Activated CD8-positive, alpha-beta memory T cell treated with anti-CD3 and anti-CD28 coated beads, Interleukin-2, amount 10 ng/mL, durations not matched to agents 7 days and 5 days (primary cell): ENCODE results near the gene TNP1. TPM values are rescaled to one million over a fixed set of nuclear protein-coding genes. Genes with fewer than 3 reads are reported as not detected.

ENCODE experiments used
- ATAC-seq: fragments of 150-1000 bp; cut with Tn5 transposase; one replicate; pipeline ENCODE4 v1.10.0; 2021; ENCODE audit warnings: moderate library complexity
- CTCF ChIA-PET: fragments of 350-600 bp; sonication (Branson Sonifier 250); formaldehyde crosslinking; loops from one replicate; lab custom pipeline; 2021; ENCODE audit warnings: antibody characterized with exemption; lab: Charles Lee
- DNase-seq: peaks from one replicate; pipeline ENCODE4 v3.0.0-alpha.2; 2020
- H3K27ac Mint-ChIP-seq: one replicate; pipeline ENCODE4 v1.8.0; 2021; ENCODE audit warnings: mild to moderate bottlenecking, mixed read lengths
- H3K27me3 Mint-ChIP-seq: one replicate; pipeline ENCODE4 v1.8.0; 2021; ENCODE audit warnings: mixed read lengths
- H3K36me3 Mint-ChIP-seq: one replicate; pipeline ENCODE4 v1.8.0; 2021; ENCODE audit warnings: mild to moderate bottlenecking, mixed read lengths
- H3K4me1 Mint-ChIP-seq: one replicate; pipeline ENCODE4 v1.8.0; 2021; ENCODE audit warnings: mixed read lengths
- H3K4me3 Mint-ChIP-seq: one replicate; pipeline ENCODE4 v1.8.0; 2021; ENCODE audit warnings: mild to moderate bottlenecking, moderate library complexity, mixed read lengths
- H3K9me3 Mint-ChIP-seq: one replicate; pipeline ENCODE4 v1.8.0; 2022; ENCODE audit warnings: low read depth, mixed read lengths
- total RNA-seq, 2 experiments: library from RNA; stranded (reverse); gene quantifications; one replicate each; pipeline ENCODE4 v1.2.3, GENCODE V29; 2021

TNP1 gene
- total RNA-seq, 2 experiments from 2014 or later, result not detected

GRCh38 chr2:216866515-216867095 is 6.7 kb upstream of the TNP1 start:
- H3K4me3 Mint-ChIP-seq, result no peak overlapping the region
- peak; percentile 51 for DNase-seq
- peak; percentile 39 for ATAC-seq
- CTCF ChIA-PET, result interaction anchor here (0.7 to 1.4 kb wide), 2 partner anchors 8 to 12 kb away, joined by 3 read pairs; no protein-coding TSS in a partner anchor
- peaks cover 16% of the 10 kb centered on the region for H3K4me1 Mint-ChIP-seq
- peaks cover 24% of the 10 kb centered on the region for H3K27me3 Mint-ChIP-seq
- H3K27ac Mint-ChIP-seq, result peak overlapping the region; percentile 7
- H3K36me3 Mint-ChIP-seq, result no peaks in the 10 kb centered on the region
- H3K9me3 Mint-ChIP-seq, result no peaks in the 10 kb centered on the region

- DNase-seq (no peak), ATAC-seq (no peak)
- Mint-ChIP-seq H3K27me3 (peaks cover 24% of the 10 kb centered on the region), H3K9me3 (no peaks in the 10 kb centered on the region), H3K27ac (no peak overlapping the region), H3K36me3 (no peaks in the 10 kb centered on the region), H3K4me1 (peaks cover 16% of the 10 kb centered on the region), H3K4me3 (no peak overlapping the region)
- CTCF ChIA-PET, result no interaction called here
Observed at GRCh38 chr2:216865658-216866057, 5.8 kb upstream of the TNP1 start.

- no peak for ATAC-seq
- Mint-ChIP-seq H3K9me3 (no peaks in the 10 kb centered on the region), H3K4me1 (peaks cover 21% of the 10 kb centered on the region), H3K27ac (no peak overlapping the region), H3K4me3 (no peak overlapping the region), H3K27me3 (peaks cover 23% of the 10 kb centered on the region), H3K36me3 (no peaks in the 10 kb centered on the region)
- DNase-seq, result no peak
- CTCF ChIA-PET, result no interaction called here
Observed at GRCh38 chr2:216863946-216864345, 4.1 kb upstream of the TNP1 start.

- Mint-ChIP-seq H3K27me3 (peaks cover 17% of the 10 kb centered on the region), H3K36me3 (no peaks in the 10 kb centered on the region), H3K27ac (no peak overlapping the region), H3K9me3 (no peaks in the 10 kb centered on the region), H3K4me1 (peaks cover 33% of the 10 kb centered on the region), H3K4me3 (no peak overlapping the region)
- CTCF ChIA-PET, result no interaction called here
- ATAC-seq (no peak), DNase-seq (no peak)
Observed at GRCh38 chr2:216862628-216863398, 2.9 kb upstream of the TNP1 start.

- CTCF ChIA-PET, result no interaction called here
- Mint-ChIP-seq H3K9me3 (no peaks in the 10 kb centered on the region), H3K4me3 (no peak overlapping the region), H3K4me1 (peaks cover 28% of the 10 kb centered on the region), H3K27ac (no peak overlapping the region), H3K27me3 (peaks cover 17% of the 10 kb centered on the region), H3K36me3 (no peaks in the 10 kb centered on the region)
- ATAC-seq (no peak), DNase-seq (no peak)
Observed at GRCh38 chr2:216860426-216861137, 718 bp upstream of the TNP1 start.

DNA sequence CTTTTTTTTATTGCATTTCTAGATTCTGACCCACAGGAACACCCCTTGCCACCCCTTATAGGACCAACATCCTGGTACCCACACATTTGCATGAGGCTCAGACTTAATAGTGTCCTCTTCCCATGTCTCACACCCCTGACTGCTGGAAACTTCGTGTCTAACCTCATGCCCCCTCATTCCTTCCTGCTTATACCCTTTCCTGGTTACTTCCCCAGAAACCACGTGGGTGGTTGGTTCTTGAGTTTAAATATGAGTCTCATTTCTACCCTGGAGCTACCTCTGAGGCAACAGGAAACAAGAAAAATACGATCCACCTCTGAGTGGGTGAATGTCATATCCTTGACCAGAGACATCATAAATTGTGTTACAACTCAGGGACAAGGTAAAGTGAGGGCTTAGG is 1.6 kb downstream of the TNP1 start:
- peaks cover 28% of the 10 kb centered on the region for H3K4me1 Mint-ChIP-seq
- H3K27me3 Mint-ChIP-seq, result peaks cover 17% of the 10 kb centered on the region
- H3K36me3 Mint-ChIP-seq, result no peaks in the 10 kb centered on the region
- H3K9me3 Mint-ChIP-seq, result no peaks in the 10 kb centered on the region
- ATAC-seq, result peak; percentile 50
- H3K4me3 Mint-ChIP-seq, result no peak overlapping the region
- CTCF ChIA-PET, result interaction anchor here (0.7 to 1.0 kb wide), 3 partner anchors 9 to 339 kb away, joined by 3 read pairs; no protein-coding TSS in a partner anchor
- peak overlapping the region; percentile 41 for H3K27ac Mint-ChIP-seq
- peak; percentile 44 for DNase-seq

DNA sequence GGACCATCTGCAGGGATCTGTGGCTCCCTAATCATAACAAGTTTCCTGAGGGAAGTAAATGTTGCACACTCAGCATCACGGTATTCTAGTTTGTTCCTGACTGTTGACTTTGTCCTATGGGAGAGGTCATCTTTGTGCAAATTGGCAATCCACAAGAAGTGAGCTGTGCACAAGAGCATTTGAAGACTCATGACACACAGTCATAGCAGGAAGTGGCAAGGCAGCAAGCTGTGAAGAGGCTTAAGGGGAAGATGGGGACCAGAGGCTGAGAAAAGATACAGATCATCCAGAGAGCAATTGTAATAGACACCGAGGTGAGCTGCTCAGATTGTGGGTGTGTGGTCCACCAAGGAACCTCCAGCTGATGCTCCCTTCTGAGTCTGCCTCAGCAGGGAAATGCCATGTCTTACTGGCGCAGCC is 2.7 kb downstream of the TNP1 start:
- Mint-ChIP-seq H3K27ac (peak overlapping the region; percentile 17), H3K4me1 (peaks cover 28% of the 10 kb centered on the region), H3K36me3 (no peaks in the 10 kb centered on the region), H3K27me3 (peaks cover 8% of the 10 kb centered on the region), H3K4me3 (no peak overlapping the region), H3K9me3 (no peaks in the 10 kb centered on the region)
- CTCF ChIA-PET, result interaction anchor here (0.6 to 1.1 kb wide), 3 partner anchors 23 to 897 kb away, joined by 3 read pairs; no protein-coding TSS in a partner anchor
- ATAC-seq (peak; percentile 89), DNase-seq (peak; percentile 66)

GRCh38 chr2:216856406-216857065 is 3.3 kb downstream of the TNP1 start:
- CTCF ChIA-PET, result interaction anchor here (0.6 to 1.1 kb wide), 2 partner anchors 23 to 898 kb away, joined by 3 read pairs; no protein-coding TSS in a partner anchor
- no peak for ATAC-seq
- H3K36me3 Mint-ChIP-seq, result no peaks in the 10 kb centered on the region
- no peak overlapping the region for H3K27ac Mint-ChIP-seq
- H3K27me3 Mint-ChIP-seq, result peaks cover 6% of the 10 kb centered on the region
- H3K4me3 Mint-ChIP-seq, result no peak overlapping the region
- no peaks in the 10 kb centered on the region for H3K9me3 Mint-ChIP-seq
- DNase-seq, result no peak
- H3K4me1 Mint-ChIP-seq, result peaks cover 28% of the 10 kb centered on the region

DNA sequence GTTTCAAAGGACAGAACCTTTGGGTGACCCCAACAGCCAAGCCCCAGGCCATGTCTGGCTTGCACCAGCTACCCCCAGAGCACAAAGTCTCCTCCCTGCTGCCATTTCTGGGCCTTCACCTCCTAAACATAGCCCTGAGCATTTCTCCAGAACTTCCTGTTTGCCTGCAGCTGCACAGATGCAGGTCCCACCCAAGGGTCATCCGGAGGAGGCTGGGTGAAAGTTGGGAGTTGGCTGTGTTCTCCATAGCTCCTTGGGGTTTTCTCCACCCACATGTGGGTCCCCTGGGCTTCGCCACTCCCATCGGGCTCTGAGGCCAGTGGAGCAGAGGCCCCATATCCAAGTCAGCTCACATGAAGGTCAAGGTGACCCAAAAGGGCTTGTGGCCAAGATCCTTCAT is 4.3 kb downstream of the TNP1 start:
- no peak overlapping the region for H3K4me3 Mint-ChIP-seq
- no peak overlapping the region for H3K27ac Mint-ChIP-seq
- no peak for ATAC-seq
- H3K9me3 Mint-ChIP-seq, result no peaks in the 10 kb centered on the region
- peaks cover 28% of the 10 kb centered on the region for H3K4me1 Mint-ChIP-seq
- no peaks in the 10 kb centered on the region for H3K36me3 Mint-ChIP-seq
- peaks cover 6% of the 10 kb centered on the region for H3K27me3 Mint-ChIP-seq
- CTCF ChIA-PET, result no interaction called here
- no peak for DNase-seq

DNA sequence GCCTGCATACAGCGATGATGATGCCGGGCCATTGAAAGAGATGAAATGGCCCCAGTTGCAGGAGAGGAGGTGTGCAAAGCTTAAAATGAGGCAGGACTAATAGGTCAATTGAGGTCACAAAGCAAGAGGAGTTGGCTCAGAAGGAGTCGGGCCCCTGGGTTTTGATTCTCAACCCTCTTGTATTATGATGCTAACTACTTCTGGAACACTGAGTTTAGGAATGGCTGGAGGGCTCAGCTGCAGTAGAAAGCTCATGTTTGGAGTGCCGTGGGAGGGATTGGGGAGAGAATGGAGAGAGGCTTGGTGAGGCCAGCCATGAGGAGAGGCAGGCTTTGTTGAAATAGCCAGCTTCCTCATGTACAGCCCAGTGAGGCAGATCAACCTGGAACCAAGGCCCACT is 4.8 kb downstream of the TNP1 start:
- peaks cover 30% of the 10 kb centered on the region for H3K4me1 Mint-ChIP-seq
- DNase-seq, result no peak
- no peak overlapping the region for H3K4me3 Mint-ChIP-seq
- ATAC-seq, result no peak
- no peaks in the 10 kb centered on the region for H3K36me3 Mint-ChIP-seq
- no peak overlapping the region for H3K27ac Mint-ChIP-seq
- H3K27me3 Mint-ChIP-seq, result peaks cover 11% of the 10 kb centered on the region
- H3K9me3 Mint-ChIP-seq, result no peaks in the 10 kb centered on the region
- CTCF ChIA-PET, result no interaction called here

GRCh38 chr2:216851486-216852090 is 8.3 kb downstream of the TNP1 start:
- Mint-ChIP-seq H3K36me3 (no peaks in the 10 kb centered on the region), H3K4me1 (peaks cover 4% of the 10 kb centered on the region), H3K9me3 (no peaks in the 10 kb centered on the region), H3K27ac (no peak overlapping the region), H3K4me3 (no peak overlapping the region), H3K27me3 (peaks cover 21% of the 10 kb centered on the region)
- CTCF ChIA-PET, result no interaction called here
- no peak for ATAC-seq
- DNase-seq, result no peak

- Mint-ChIP-seq H3K4me3 (no peak overlapping the region), H3K27ac (no peak overlapping the region), H3K9me3 (no peaks in the 10 kb centered on the region), H3K4me1 (peaks cover 4% of the 10 kb centered on the region), H3K36me3 (no peaks in the 10 kb centered on the region), H3K27me3 (peaks cover 21% of the 10 kb centered on the region)
- DNase-seq (no peak), ATAC-seq (no peak)
- CTCF ChIA-PET, result no interaction called here
Observed at GRCh38 chr2:216850665-216851322, 9.1 kb downstream of the TNP1 start.
